RKO (cell line): ENCODE measurements around the gene DEFB121.

Source experiments
- DNase-seq: peaks from one replicate; pipeline ENCODE4 v3.0.0-alpha.2; 2016; ENCODE audit warnings: low spot score

The DEFB121 gene

GRCh38 chr20:31363295-31363694 lies 42.7 kb downstream of the DEFB121 start:
- no peak for DNase-seq

DNA sequence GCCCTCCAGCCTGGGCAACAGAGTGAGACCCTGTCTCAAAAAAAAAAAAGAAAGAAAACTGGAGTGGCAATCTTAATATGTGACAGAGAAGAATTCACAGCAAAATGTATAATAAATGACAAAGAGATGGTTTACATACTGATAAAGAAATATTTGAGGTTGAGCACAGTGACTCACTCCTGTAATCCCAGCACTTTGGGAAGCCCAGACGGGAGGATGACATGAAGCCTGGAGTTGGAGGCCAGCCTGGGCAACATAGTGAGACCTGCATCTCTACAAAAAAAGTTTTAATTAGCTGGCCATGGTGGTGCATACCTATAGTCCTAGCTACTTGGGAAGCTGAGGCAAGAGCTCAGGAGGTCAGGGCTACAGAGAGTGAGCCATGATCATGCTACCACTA lies 50.0 kb downstream of the DEFB121 start:
- DNase-seq = no peak
